ENCODE measurements around the gene KLHL29. TPM values are rescaled to one million over a fixed set of nuclear protein-coding genes. Genes with fewer than 3 reads are reported as not detected.
A peak's percentile ranks its signal among the peaks of the same experiment; 100 is the strongest.

Gene KLHL29
- total and polyA plus RNA-seq, 2 of the 13 experiments (the other 11 are each of a cell fraction or from before 2014, with no cell fraction given) = 0.01 TPM; not detected in 1

GRCh38 chr2:23673830-23674679 lies 289.1 kb downstream of the KLHL29 start (continued):
- TF ChIP-seq ZNF142 (CRISPR knock-in tag; IDR thresholded peaks at IDR 0.05) (no peak), REST (IDR thresholded peaks at IDR 0.05; ENCODE audit: borderline replicate concordance in 1 of 2, low read depth in 1 of 2, low read length in 2 of 2) (peak; percentile 94 to 99), GATA4 (IDR thresholded peaks at IDR 0.05; ENCODE audit: borderline replicate concordance, low read depth) (no peak), DBP (CRISPR knock-in tag; IDR thresholded peaks at IDR 0.05; ENCODE audit: not compliant biosample characterization) (peak; percentile 46), ZNF331 (CRISPR knock-in tag; IDR thresholded peaks at IDR 0.05) (0 out of 2 replicates have a peak, but pooled peaks have one; percentile 57), ARID5B (CRISPR knock-in tag; IDR thresholded peaks at IDR 0.05) (peak; percentile 43; the same call in 1 of the 2 replicates), MYC (CRISPR knock-in tag; IDR thresholded peaks at IDR 0.05; ENCODE audit: borderline replicate concordance) (no peak), ZNF781 (CRISPR knock-in tag; IDR thresholded peaks at IDR 0.05; ENCODE audit: borderline replicate concordance, not compliant biosample characterization) (no peak), PPARG (CRISPR knock-in tag; conservative IDR thresholded peaks at IDR 0.05) (peak; percentile 58), GATAD1 (CRISPR knock-in tag; IDR thresholded peaks at IDR 0.05) (0 out of 2 replicates have a peak, but pooled peaks have one; percentile 43), ZNF691 (CRISPR knock-in tag; IDR thresholded peaks at IDR 0.05; ENCODE audit: borderline replicate concordance, low read depth) (0 out of 2 replicates have a peak, but pooled peaks have one; percentile 29)

All from HepG2 (cell line).